Hematopoietic multipotent progenitor cell (in vitro differentiated cells): Measurements from ENCODE around the gene FLAD1. TPM values are rescaled to one million over a fixed set of nuclear protein-coding genes. Genes with fewer than 3 reads are reported as not detected.

Source experiments
- DNase-seq, 3 donors: peaks; one replicate each; pipeline ENCODE4 v3.0.0-alpha.2; 2011 to 2015; ENCODE audit warnings: low read depth in 2 of 3, low spot score in 2 of 3
- total RNA-seq: library from RNA; depleted of rRNA; stranded (reverse); fragments of >200 nt; gene quantifications from one replicate; pipeline ENCODE4 v1.2.3, GENCODE V29; 2012

FLAD1 gene
- total RNA-seq, 1 donor, result 35.0 TPM

GRCh38 chr1:154951901-154952657 is 31.1 kb upstream of the FLAD1 start:
- peak in 2 of 3 donors; percentile 36 to 55 for DNase-seq

- no peak for DNase-seq
Observed at GRCh38 chr1:154952664-154953063, 30.5 kb upstream of the FLAD1 start.

GRCh38 chr1:154953611-154954038 is 29.5 kb upstream of the FLAD1 start:
- no peak for DNase-seq

- no peak for DNase-seq
Observed at GRCh38 chr1:154954541-154954940, 28.6 kb upstream of the FLAD1 start.

- DNase-seq, result peak; percentile 92 to 98 (median 94)
Observed at GRCh38 chr1:154955039-154955717, 28.0 kb upstream of the FLAD1 start.

- peak; percentile 72 to 97 (median 89) for DNase-seq
Observed at GRCh38 chr1:154955718-154956543, 27.2 kb upstream of the FLAD1 start, which contains the start of gene PBXIP1. Gene PBXIP1, minus strand, starts transcription at chr1:154956099. Its CDS starts 2,378 bp downstream, at chr1:154953721.

- DNase-seq, result no peak
Observed at GRCh38 chr1:154956544-154956941, 26.6 kb upstream of the FLAD1 start.

GRCh38 chr1:154957091-154957657 is 26.0 kb upstream of the FLAD1 start:
- DNase-seq, result no peak

GRCh38 chr1:154958036-154958435 is 25.1 kb upstream of the FLAD1 start:
- DNase-seq, result no peak

- DNase-seq, result no peak
Observed at GRCh38 chr1:154958681-154959425, 24.3 kb upstream of the FLAD1 start.

- DNase-seq, result no peak
Observed at GRCh38 chr1:154959426-154959780, 23.7 kb upstream of the FLAD1 start.

- DNase-seq, result no peak
Observed at GRCh38 chr1:154960446-154961136, 22.6 kb upstream of the FLAD1 start.

GRCh38 chr1:154961207-154962155 is 21.7 kb upstream of the FLAD1 start, which contains the start of gene PYGO2:
Gene PYGO2, minus strand, starts transcription at chr1:154961782. Its CDS starts 206 bp downstream, at chr1:154961576.
- peak; percentile 79 to 87 (median 85) for DNase-seq

GRCh38 chr1:154962156-154962749 is 20.9 kb upstream of the FLAD1 start:
- peak in 1 of 3 donors; percentile 52 for DNase-seq

GRCh38 chr1:154962795-154963330 is 20.3 kb upstream of the FLAD1 start:
- DNase-seq, result no peak

GRCh38 chr1:154963643-154964042 is 19.5 kb upstream of the FLAD1 start:
- no peak for DNase-seq

- DNase-seq, result no peak
Observed at GRCh38 chr1:154964359-154964758, 18.8 kb upstream of the FLAD1 start.

- DNase-seq, result no peak
Observed at GRCh38 chr1:154966111-154966510, 17.0 kb upstream of the FLAD1 start.
